ENCODE data around the gene ZMYM2.

- no peak for TF ChIP-seq EZH2 (IDR thresholded peaks at IDR 0.05; ENCODE audit: borderline replicate concordance, low read length)
- TF ChIP-seq, protein P1, sequence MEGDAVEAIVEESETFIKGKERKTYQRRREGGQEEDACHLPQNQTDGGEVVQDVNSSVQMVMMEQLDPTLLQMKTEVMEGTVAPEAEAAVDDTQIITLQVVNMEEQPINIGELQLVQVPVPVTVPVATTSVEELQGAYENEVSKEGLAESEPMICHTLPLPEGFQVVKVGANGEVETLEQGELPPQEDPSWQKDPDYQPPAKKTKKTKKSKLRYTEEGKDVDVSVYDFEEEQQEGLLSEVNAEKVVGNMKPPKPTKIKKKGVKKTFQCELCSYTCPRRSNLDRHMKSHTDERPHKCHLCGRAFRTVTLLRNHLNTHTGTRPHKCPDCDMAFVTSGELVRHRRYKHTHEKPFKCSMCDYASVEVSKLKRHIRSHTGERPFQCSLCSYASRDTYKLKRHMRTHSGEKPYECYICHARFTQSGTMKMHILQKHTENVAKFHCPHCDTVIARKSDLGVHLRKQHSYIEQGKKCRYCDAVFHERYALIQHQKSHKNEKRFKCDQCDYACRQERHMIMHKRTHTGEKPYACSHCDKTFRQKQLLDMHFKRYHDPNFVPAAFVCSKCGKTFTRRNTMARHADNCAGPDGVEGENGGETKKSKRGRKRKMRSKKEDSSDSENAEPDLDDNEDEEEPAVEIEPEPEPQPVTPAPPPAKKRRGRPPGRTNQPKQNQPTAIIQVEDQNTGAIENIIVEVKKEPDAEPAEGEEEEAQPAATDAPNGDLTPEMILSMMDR (IDR thresholded peaks at IDR 0.05; ENCODE audit: low read length) = no peak
Observed at GRCh38 chr13:20119960-20120359, 161.4 kb downstream of the ZMYM2 start.

All from OCI-LY1 (cell line).